Activated naive CD4-positive, alpha-beta T cell treated with anti-CD3 and anti-CD28 coated beads, Interleukin-2, amount 50 U/mL, for 24 hours (primary cell): Measurements from ENCODE around the gene NDUFA9.
A peak's percentile ranks its signal among the peaks of the same experiment; 100 is the strongest.

ENCODE experiments used
- H3K27ac Mint-ChIP-seq: one replicate; pipeline ENCODE4 v1.8.0; 2021; ENCODE audit warnings: mild to moderate bottlenecking, mixed read lengths
- H3K27me3 Mint-ChIP-seq: one replicate; pipeline ENCODE4 v1.8.0; 2021; ENCODE audit warnings: mixed read lengths
- H3K36me3 Mint-ChIP-seq: one replicate; pipeline ENCODE4 v1.8.0; 2021; ENCODE audit warnings: mixed read lengths
- H3K4me1 Mint-ChIP-seq: one replicate; pipeline ENCODE4 v1.8.0; 2021; ENCODE audit warnings: mixed read lengths
- H3K4me3 Mint-ChIP-seq: one replicate; pipeline ENCODE4 v1.8.0; 2021; ENCODE audit warnings: mild to moderate bottlenecking, mixed read lengths
- H3K9me3 Mint-ChIP-seq: one replicate; pipeline ENCODE4 v1.8.0; 2021; ENCODE audit warnings: mixed read lengths

Gene NDUFA9

DNA sequence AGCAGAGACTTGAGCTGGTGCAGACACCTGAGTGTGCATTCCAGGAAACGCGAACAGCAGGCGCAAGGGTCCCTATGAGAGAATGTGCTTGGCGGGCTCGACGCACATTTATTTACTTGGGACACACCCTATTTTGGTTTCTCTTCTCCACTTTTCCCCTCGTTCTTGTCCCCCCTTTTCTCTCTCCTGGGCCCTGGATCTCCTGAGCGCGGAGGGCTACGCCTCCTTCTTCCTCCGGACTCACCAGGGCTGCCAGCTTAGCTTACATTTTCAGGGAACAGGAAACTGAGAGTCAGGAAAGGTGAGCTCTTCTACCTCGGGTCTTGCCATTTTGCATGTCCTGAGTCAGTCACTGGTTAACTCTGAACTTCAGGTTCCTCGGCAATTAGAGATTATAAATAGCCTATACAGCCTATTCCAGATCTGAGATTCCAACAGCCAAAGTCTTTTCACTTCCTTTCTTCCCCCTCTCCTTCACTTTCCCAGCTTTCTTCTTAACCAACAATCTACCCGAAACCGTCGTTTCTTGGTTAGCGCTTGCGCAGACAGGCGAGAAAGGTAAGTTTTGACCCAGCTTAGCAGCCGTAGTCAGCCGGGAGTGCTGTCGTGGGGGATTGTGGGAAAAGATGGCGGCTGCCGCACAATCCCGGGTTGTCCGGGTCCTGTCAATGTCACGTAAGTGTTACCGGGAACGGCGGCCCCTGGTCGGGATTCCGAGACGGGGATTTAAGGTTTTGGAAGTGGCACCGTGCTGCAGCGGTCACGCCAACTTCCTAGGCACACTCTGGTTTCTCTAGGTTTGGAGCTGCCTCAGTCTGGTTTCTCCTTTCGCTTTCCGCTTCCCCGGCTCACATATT, at the start of gene NDUFA9, which contains the start of gene AKAP3:
TSS of gene NDUFA9 (plus strand) at position 614 of the 857 bp plus-strand sequence. CDS start at position 627, 13 bp downstream.
TSS of gene AKAP3 (minus strand) at position 551 of the 857 bp plus-strand sequence. CDS start 10,855 bp downstream, outside the sequence.
- H3K4me3 Mint-ChIP-seq: peak within 1 kb of the TSS; percentile 98
- H3K27me3 Mint-ChIP-seq: no peaks in the 10 kb centered on the region
- H3K4me1 Mint-ChIP-seq: peaks cover 56% of the 10 kb centered on the region
- H3K36me3 Mint-ChIP-seq: peaks cover 2% of the 10 kb centered on the region
- H3K9me3 Mint-ChIP-seq: no peaks in the 10 kb centered on the region
- H3K27ac Mint-ChIP-seq: peak within 1 kb of the TSS; percentile 95

DNA sequence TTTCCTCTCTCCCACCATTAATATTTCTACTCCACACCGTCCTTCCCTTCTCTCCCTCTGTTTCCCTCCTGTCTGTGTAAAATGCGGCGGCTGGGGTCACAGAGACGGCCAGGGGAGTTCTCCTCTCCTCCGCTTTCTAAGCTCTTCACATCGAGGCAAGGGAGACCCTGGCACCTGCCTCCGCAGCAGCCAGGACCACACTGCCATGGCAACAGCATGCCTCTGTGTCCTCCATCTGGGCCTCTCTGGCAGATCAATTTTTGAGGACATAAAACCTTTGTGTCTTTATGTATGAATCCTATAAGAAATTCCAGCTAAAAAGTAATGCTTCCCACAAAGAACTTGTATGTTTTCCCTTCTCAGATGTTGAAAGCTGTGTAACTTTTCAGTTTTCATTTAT, 45.5 kb upstream of the NDUFA9 start:
- Mint-ChIP-seq H3K4me1 (peaks cover 31% of the 10 kb centered on the region), H3K9me3 (no peaks in the 10 kb centered on the region), H3K27me3 (peaks cover 2% of the 10 kb centered on the region), H3K36me3 (no peaks in the 10 kb centered on the region), H3K4me3 (no peak overlapping the region), H3K27ac (no peak overlapping the region)

DNA sequence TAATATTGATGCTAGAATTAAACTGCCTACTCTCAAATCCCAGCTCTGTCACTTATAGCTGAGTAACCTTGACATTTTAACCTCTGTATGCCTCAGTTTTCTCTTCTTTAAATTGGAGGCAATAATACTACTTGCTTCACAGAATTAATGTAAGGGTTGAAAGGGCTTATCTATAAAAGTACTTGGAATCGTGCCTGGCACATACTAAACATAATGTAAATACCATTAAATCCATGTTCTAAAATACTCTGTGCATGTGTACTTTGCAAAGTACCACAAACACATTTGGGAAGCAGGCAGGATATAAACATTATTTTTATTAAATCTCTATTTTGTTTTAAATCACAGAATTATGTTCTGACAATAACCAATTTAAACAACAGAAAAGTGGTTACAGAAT, 45.0 kb upstream of the NDUFA9 start:
- Mint-ChIP-seq H3K27ac (no peak overlapping the region), H3K27me3 (peaks cover 2% of the 10 kb centered on the region), H3K4me1 (peaks cover 31% of the 10 kb centered on the region), H3K9me3 (no peaks in the 10 kb centered on the region), H3K4me3 (no peak overlapping the region), H3K36me3 (no peaks in the 10 kb centered on the region)

DNA sequence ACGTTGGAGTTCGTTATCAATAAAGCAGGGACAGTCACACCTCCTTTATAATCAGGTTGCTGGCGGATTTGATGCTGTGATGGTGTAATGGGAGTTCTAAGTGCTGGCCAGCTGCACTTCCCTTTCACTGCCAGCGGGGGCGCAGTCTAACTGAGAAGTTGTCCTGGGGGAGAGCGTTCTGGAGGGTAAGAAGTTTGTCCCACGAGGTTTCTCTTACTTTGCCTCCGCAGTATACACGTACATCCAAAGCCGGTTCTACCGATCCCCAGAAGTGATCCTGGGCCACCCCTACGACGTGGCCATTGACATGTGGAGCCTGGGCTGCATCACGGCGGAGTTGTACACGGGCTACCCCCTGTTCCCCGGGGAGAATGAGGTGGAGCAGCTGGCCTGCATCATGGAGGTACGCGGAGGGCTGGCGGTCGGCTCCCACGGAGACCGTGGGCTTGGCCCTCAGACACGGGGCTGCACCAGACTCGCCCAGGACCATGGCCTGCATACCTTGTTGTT, 44.2 kb upstream of the NDUFA9 start:
- H3K4me3 Mint-ChIP-seq: peak overlapping the region; percentile 98
- H3K27me3 Mint-ChIP-seq: peaks cover 2% of the 10 kb centered on the region
- H3K9me3 Mint-ChIP-seq: no peaks in the 10 kb centered on the region
- peak overlapping the region; percentile 97 for H3K27ac Mint-ChIP-seq
- no peaks in the 10 kb centered on the region for H3K36me3 Mint-ChIP-seq
- H3K4me1 Mint-ChIP-seq: peaks cover 35% of the 10 kb centered on the region

DNA sequence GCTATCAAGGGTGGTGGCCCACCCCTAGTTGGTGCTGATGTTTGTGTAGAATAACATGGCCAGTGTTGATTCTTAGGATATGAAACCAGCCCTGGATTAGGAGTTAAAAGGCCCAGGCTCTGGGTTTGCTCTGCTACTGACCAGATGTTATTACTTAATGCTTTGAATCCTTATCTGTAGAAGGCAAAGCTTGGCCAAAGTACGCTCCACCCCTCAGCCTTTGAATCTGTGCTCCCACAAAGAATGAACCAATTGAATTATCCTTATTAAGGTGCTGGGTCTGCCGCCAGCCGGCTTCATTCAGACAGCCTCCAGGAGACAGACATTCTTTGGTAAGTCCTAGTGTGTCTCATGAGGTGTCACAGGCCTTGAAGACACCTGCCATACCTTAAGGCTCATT, 41.9 kb upstream of the NDUFA9 start:
- peak overlapping the region; percentile 8 for H3K4me3 Mint-ChIP-seq
- peaks cover 2% of the 10 kb centered on the region for H3K36me3 Mint-ChIP-seq
- peaks cover 2% of the 10 kb centered on the region for H3K27me3 Mint-ChIP-seq
- peaks cover 35% of the 10 kb centered on the region for H3K4me1 Mint-ChIP-seq
- H3K9me3 Mint-ChIP-seq: no peaks in the 10 kb centered on the region
- peak overlapping the region; percentile 59 for H3K27ac Mint-ChIP-seq

DNA sequence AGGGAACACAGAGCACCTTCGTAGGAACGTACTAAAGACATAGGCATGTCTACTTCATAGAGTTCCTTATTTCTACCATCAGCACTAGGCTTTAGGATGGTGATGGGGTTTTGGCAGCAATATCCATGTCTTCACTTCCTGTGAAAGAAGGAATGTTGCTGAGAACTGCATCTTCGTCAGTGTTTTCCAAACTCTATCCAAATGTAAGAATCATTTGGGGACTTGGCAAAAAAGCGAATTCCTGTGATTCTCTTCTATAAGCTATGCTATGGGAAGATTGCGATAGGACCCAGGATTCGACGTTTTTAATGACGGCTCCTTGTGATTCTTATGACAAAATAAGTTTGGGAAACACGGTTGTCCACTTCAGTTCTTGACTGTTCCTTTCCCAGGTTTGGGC, 39.8 kb upstream of the NDUFA9 start:
- Mint-ChIP-seq H3K4me1 (peaks cover 35% of the 10 kb centered on the region), H3K27ac (no peak overlapping the region), H3K36me3 (peaks cover 5% of the 10 kb centered on the region), H3K27me3 (no peaks in the 10 kb centered on the region), H3K4me3 (no peak overlapping the region), H3K9me3 (no peaks in the 10 kb centered on the region)

DNA sequence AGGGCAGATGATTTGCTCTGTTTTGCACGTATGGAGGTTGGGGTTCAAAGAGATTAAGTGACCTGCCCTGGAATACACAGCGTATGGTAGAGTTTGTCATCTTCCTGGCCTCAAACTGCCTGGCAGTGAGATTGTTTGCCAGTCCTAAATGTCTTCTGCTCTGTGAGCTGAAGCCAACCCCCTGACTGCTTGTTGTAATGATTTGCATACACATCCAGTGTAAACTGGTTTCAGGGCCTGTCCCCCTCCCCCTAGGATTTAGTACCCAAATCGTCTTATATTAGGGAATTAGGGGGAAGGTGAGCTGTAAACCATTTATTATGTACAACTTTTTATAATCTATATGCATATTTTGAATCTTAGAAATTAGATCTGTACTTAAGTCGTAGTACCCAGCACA, 38.4 kb upstream of the NDUFA9 start:
- Mint-ChIP-seq H3K27me3 (no peaks in the 10 kb centered on the region), H3K4me3 (no peak overlapping the region), H3K4me1 (peaks cover 28% of the 10 kb centered on the region), H3K9me3 (no peaks in the 10 kb centered on the region), H3K27ac (no peak overlapping the region), H3K36me3 (peaks cover 8% of the 10 kb centered on the region)

DNA sequence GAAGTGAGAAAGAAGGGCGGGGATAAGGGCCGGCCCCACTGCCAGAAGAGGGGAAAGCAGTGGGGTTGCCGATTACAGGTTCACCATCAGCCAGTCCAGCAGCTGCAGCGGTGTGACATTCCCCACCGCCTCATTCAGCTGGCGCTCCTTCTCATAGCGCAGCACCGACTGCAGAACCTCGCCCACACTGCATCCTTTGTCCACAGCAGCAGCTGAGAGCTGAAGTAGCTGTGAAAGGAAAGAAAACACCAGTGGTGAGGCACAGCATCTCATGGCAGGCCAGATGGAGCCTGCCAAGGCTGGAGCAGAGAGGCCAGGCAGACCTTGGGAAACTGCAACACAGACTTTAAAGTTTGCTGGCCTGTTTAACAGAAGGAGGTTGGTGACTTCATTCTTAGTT, 33.2 kb upstream of the NDUFA9 start:
- peak overlapping the region; percentile 30 for H3K27ac Mint-ChIP-seq
- peaks cover 8% of the 10 kb centered on the region for H3K36me3 Mint-ChIP-seq
- no peaks in the 10 kb centered on the region for H3K4me1 Mint-ChIP-seq
- H3K27me3 Mint-ChIP-seq: no peaks in the 10 kb centered on the region
- H3K9me3 Mint-ChIP-seq: no peaks in the 10 kb centered on the region
- no peak overlapping the region for H3K4me3 Mint-ChIP-seq

DNA sequence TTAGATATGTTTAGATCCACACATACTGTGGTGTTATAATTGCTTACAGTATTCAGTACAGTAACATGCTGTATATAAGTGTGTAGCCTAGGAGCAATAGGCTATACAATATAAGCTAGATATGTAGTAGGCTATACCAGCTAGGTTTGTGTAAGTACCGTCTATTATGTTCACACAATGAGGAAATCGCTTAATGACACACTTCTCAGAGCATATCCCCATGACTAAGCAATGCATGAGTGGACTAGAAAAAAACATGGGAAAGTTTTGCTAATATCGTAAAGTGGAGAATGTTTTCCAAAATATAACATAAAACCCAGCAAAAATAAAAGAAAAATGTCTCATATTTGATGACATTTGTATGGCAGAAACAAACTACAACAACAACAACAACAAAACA, 27.4 kb upstream of the NDUFA9 start:
- Mint-ChIP-seq H3K27me3 (peaks cover 5% of the 10 kb centered on the region), H3K4me1 (no peaks in the 10 kb centered on the region), H3K4me3 (no peak overlapping the region), H3K27ac (no peak overlapping the region), H3K9me3 (no peaks in the 10 kb centered on the region), H3K36me3 (no peaks in the 10 kb centered on the region)

DNA sequence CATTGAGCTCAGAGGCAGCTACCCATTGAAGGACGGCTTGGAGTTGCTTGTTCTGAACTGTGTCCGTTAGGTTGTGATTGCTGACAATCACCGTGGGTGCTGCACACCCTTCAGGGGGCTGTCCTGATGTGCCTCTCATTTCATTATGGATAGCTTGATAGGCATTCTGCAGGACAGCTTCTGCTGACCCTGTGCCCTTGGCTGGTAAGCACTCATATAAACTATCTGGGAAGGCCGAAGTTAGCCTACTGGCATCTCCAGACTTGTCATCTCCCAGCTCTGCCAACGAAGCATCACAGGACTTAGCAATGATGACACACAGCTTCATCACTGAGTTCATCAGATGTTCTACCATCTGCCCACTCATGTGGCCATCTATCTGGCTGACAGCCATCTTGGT, 22.4 kb upstream of the NDUFA9 start:
- H3K27ac Mint-ChIP-seq: no peak overlapping the region
- no peaks in the 10 kb centered on the region for H3K9me3 Mint-ChIP-seq
- H3K4me3 Mint-ChIP-seq: no peak overlapping the region
- no peaks in the 10 kb centered on the region for H3K36me3 Mint-ChIP-seq
- no peaks in the 10 kb centered on the region for H3K4me1 Mint-ChIP-seq
- H3K27me3 Mint-ChIP-seq: peaks cover 5% of the 10 kb centered on the region

DNA sequence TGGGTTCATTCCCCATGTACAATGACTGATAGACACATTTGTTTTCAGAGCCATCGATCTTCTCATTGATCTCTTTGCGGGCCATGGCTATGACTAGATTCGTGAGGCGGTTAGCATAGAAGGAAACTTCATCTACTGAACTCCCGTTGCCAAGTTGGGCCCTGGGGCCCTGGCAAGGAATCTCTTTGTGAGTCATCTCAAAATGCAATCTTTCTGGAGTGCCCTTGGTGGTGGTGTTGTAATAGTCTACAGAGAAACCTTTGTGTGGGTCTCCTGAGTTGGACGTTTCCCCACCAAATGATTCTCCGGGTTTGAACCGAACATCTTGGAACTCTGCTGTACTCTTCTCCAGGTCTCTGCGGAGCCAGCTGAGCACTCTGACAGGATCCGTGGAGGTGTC, 20.5 kb upstream of the NDUFA9 start:
- peaks cover 3% of the 10 kb centered on the region for H3K27me3 Mint-ChIP-seq
- no peaks in the 10 kb centered on the region for H3K36me3 Mint-ChIP-seq
- H3K27ac Mint-ChIP-seq: no peak overlapping the region
- no peaks in the 10 kb centered on the region for H3K4me1 Mint-ChIP-seq
- H3K9me3 Mint-ChIP-seq: no peaks in the 10 kb centered on the region
- no peak overlapping the region for H3K4me3 Mint-ChIP-seq

DNA sequence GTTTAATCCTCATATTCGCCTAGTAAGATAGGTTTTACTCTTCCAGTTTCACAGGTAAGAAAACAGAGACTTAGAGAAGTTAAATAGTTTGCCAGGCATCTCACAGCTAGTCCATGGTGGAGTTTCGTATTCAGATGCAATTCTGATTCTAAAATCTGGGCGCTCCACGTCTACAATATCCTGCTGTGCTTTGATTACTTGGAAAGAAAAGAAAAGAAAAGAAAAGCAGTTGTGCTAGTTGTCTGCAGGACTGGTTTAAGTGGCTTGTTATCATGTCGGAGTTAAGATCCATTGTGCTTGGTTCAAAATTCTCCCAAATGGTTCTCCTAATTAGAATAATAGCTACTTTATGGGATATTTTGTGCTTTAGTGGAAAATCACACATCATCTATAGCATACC, 18.7 kb upstream of the NDUFA9 start:
- Mint-ChIP-seq H3K27ac (no peak overlapping the region), H3K4me3 (no peak overlapping the region), H3K4me1 (no peaks in the 10 kb centered on the region), H3K36me3 (no peaks in the 10 kb centered on the region), H3K27me3 (peaks cover 3% of the 10 kb centered on the region), H3K9me3 (no peaks in the 10 kb centered on the region)

DNA sequence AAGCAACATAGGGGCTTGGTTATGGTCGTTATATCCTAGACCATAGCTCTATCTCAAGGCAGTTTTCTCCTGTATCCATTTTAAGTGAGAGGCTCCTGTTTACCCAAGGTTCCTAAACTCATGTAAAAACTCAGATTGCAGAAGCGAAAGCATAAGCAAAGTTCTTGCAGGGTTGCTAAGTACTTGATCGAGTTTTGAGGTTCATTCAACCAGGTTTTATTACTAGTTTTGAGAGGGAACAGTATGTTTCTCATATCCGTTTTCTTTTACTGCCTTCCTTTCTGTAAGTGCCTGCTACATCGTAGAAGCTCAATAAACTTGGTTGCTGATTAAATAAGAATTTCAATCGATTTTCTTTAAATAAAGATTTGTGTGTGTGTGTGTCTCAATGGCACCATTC, 5.2 kb upstream of the NDUFA9 start:
- Mint-ChIP-seq H3K9me3 (no peaks in the 10 kb centered on the region), H3K4me3 (no peak overlapping the region), H3K27ac (no peak overlapping the region), H3K36me3 (no peaks in the 10 kb centered on the region), H3K27me3 (peaks cover 1% of the 10 kb centered on the region), H3K4me1 (peaks cover 15% of the 10 kb centered on the region)

DNA sequence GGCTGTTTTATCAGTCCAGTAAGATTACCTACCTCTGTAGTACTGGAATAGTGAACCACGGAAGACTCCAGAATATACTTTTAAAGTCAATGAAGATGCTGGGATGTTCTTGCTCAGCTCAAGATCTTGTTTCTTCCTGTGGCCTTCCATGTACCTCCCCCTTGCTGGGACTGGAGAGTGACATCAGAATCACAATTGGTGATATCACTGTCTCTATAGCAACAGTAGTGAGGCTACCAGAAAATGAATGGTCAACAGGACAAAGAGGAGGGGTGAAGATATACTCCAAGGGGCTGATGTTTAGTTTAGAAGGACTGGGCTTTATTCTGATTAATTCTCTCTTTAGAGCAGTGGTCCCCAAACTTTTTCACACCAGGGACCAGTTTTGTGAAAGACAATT, 3.9 kb upstream of the NDUFA9 start:
- H3K27ac Mint-ChIP-seq: no peak overlapping the region
- H3K36me3 Mint-ChIP-seq: no peaks in the 10 kb centered on the region
- no peaks in the 10 kb centered on the region for H3K9me3 Mint-ChIP-seq
- H3K27me3 Mint-ChIP-seq: peaks cover under 1% of the 10 kb centered on the region
- no peak overlapping the region for H3K4me3 Mint-ChIP-seq
- H3K4me1 Mint-ChIP-seq: peaks cover 28% of the 10 kb centered on the region

DNA sequence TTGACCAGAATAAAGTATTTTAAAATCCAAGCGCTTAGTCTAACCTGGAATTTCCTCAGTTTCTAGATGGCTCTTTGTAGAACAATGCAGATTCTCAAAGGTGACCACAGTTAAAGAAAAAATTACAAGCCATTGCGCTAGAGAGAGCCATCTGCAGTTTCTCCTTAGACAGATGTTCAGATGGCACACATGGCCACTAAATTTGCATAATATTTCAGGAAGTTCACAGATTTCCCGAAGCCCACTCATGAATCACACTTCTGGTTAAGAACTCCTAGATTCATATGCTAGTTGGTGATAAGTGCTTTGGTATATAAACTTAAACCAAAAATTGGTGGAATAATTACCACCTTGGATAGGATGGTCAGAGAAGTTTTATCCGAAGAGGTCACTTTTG, 812 bp upstream of the NDUFA9 start:
- no peaks in the 10 kb centered on the region for H3K27me3 Mint-ChIP-seq
- H3K36me3 Mint-ChIP-seq: no peaks in the 10 kb centered on the region
- no peaks in the 10 kb centered on the region for H3K9me3 Mint-ChIP-seq
- H3K4me3 Mint-ChIP-seq: peak overlapping the region; percentile 98
- H3K4me1 Mint-ChIP-seq: peaks cover 51% of the 10 kb centered on the region
- peak overlapping the region; percentile 84 for H3K27ac Mint-ChIP-seq

DNA sequence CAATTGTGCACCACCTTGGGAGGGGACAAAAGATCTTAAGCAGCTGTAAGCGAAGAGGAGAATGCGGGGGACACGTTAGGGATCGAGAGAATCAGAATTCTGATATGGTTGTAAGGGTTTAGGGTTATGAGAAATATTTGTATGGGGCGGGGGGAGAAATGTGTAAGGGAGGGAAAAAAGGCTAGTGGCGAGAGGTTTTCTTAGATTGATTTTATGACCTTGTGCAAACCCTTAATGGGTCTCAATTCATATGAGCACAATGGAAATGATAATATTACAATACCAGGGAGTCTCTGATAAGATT, 396 bp downstream of the NDUFA9 start:
- Mint-ChIP-seq H3K4me3 (peak overlapping the region; percentile 98), H3K36me3 (peaks cover 2% of the 10 kb centered on the region), H3K9me3 (no peaks in the 10 kb centered on the region), H3K27ac (peak overlapping the region; percentile 95), H3K4me1 (peaks cover 62% of the 10 kb centered on the region), H3K27me3 (no peaks in the 10 kb centered on the region)
